KBM-7 (cell line): Measurements from ENCODE around the gene MAP2.

Experiments used
- DNase-seq: peaks from one replicate; pipeline ENCODE4 v3.0.0-alpha.2; 2015
- in situ Hi-C: fragments of 300-500 bp; cut with MboI; formaldehyde crosslinking; loops from 2 replicates; pipeline ENCODE4 v1.14.3; 2020; ENCODE audit warnings: low sequenced_read_pairs, low pct_unique_long_range_greater_than_20kb, mixed read lengths

The MAP2 gene

GRCh38 chr2:209680596-209680995, 256.7 kb downstream of the MAP2 start:
- no peak for DNase-seq
- in situ Hi-C loops = no loop called here

DNA sequence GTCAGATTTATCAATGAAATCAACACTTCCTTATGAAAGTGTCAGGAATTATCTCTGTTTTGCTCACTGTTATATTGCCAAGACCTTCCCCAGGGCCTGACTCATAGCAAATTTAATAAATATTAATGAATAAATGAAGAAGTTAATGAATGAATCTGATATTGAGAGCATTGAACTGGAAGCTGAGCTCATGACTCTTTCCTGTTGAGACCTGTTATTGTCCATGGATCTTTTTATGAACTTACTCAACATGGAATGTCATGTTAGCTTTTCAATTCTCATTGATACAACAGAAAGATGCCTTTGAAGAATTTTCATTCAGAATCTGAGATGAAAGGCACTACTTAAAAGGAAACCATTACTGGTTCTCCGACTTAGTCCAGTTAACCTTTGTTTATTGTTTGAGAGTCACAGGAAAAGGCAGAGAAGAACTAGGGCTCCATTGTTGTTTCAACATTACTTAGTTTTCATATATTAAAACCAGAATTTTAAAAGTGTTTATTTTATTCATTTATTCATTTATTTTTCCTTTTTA, 257.4 kb downstream of the MAP2 start:
- no peak for DNase-seq
- in situ Hi-C loops = no loop called here

GRCh38 chr2:209682646-209683045, 258.8 kb downstream of the MAP2 start:
- in situ Hi-C loops = no loop called here
- DNase-seq = no peak

DNA sequence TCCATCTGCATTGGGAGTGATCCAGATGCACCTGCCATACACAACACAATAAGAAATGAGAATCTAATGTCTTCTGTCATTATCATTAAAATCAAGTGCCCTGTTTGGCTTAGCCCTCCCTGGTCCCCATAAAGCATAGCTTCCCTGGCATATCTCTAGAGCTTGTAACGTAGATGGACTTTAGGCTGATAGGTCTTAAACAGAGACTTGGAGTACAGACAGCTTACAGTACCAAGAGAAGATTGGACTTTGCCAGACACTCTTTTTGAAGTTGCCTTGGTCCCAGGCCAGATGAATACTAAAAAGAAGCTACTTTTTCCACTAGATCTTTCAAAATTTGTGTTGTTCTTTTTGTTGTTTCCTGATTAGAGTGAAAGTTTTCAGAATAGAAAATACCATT, 261.5 kb downstream of the MAP2 start:
- DNase-seq = no peak
- in situ Hi-C loops = no loop called here

DNA sequence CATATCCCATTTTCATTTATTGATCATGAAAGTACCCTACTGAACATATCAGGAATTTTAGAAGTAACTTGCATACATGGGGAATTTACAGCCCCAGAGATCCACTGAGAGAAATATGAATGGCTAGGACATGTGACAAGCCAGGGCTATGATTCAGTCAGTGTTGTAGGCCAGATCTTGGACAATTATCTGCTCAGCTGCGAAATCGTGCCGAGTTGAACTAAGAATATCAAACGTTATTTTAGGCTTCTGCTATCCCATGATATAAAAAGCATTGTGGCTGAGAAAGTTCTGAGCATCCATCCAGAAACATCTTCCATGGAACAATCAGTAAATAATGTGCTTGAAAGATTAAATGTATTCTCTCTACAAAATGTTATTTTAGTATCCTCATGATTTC, 262.1 kb downstream of the MAP2 start:
- in situ Hi-C loops = no loop called here
- DNase-seq = no peak

DNA sequence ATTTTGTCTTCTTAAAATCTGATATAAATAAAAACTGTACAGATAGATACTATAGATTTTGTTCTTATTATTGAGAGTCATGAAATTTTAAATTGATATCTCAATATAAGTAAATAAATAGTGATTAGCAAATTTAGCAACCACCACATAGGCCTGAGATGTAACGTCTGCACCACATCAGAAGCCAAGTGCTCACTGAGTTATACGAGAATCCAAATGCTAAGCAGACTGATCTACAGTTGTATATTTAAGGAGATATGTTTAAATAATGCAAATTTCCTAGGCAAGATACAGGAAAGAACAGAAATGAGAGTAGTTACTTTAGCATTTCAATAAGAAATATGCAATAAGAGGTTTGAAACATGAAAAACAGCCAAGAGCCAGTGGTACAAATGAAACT, 262.6 kb downstream of the MAP2 start:
- in situ Hi-C loops = no loop called here
- no peak for DNase-seq

DNA sequence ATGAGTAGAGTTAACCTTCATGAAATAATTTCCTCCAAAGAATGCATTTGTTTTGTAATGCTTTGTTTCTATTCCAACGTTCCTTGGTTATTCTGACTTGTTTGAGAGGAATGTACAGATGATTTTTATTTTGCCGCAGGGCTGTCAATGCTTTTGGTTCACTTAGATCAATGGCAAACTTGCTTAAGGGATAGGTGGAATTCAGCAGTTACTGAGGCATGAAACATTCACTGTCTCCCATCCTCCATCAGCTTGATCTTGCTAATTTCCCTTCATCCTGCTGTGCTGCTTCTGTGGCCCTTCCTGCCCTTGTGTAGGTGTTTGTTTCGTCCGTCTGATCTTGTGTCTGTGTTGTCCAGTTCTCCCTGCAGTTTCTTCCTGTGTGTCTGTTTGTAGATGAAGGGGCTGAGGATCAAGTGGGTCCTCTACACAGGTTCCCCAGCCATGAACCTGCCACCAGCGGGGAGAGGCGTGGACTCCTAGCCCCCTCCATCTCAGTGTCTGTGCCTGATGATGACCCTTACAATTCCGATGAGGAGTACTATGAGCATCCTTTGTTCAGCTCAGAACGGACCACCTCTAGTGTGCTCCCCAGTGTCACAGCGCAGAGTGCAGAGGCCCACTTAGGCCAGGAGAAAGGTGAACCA, 263.6 kb downstream of the MAP2 start:
- in situ Hi-C loops = no loop called here
- DNase-seq = no peak

DNA sequence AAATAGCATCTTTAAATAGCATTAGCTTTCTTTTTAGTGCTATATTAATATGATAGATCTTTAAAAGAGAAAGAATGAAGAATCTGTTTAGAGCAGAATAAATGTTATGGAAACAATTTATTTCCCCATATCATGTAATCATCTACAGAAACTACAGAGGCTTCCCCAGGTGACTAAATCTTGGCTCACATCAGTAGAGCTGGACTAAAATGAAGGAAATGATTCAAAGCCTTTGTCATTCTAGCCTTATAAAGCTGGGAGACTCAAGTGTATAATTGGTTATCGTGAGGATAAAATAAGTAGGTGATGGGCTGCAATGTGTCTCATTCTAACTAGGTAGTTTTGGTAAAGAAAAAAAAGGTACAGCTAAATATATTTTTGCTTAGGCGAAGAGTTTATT, 264.5 kb downstream of the MAP2 start:
- DNase-seq = no peak
- in situ Hi-C loops = no loop called here

GRCh38 chr2:209690029-209690754, 266.3 kb downstream of the MAP2 start:
- in situ Hi-C loops = no loop called here
- no peak for DNase-seq

GRCh38 chr2:209694748-209695147, 270.9 kb downstream of the MAP2 start:
- in situ Hi-C loops = no loop called here
- no peak for DNase-seq

GRCh38 chr2:209696836-209697711, 273.2 kb downstream of the MAP2 start:
- no peak for DNase-seq
- in situ Hi-C loops = no loop called here

DNA sequence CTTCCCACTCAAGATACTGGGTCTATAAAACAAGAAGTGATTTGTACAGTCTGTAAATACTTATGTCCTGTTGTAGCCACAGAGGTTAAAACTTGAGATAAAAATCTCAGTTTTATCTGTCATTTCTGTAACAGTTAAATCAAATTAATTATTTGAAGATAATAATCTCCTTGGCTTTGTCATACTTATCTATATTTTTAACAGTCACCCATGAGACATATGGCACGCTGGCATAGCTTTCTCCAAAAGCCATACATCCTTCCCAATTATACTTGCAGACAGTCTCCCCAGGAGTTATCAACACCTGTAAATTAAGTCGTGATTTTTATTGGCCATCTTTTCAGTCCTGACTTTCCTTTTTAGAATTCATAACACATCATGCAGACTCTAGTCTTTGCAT, 278.9 kb downstream of the MAP2 start:
- DNase-seq = no peak
- in situ Hi-C loops = no loop called here

DNA sequence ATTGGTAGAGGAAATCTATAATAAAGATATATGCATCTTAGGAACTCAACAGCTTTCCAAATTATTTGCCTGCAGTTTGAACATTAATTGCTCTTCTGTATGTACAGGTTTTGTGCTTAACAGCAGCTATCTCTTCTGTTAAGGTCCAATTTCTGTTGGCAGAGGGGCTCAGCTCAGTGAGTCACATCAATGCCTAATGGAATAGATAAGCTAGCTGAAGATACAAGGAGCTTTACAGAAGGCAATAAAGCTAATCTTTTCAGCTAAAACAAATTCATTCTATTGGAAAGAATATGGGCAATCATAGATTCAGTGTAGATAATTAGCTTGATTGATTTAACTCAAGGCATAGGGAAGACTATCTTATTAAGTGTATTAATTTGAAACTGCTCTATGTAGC, 289.4 kb downstream of the MAP2 start:
- in situ Hi-C loops = no loop called here
- DNase-seq = no peak

- no peak for DNase-seq
- in situ Hi-C loops = no loop called here
Measured at GRCh38 chr2:209719034-209719433, 295.2 kb downstream of the MAP2 start.

GRCh38 chr2:209721497-209721896, 297.6 kb downstream of the MAP2 start:
- no peak for DNase-seq
- in situ Hi-C loops = no loop called here

DNA sequence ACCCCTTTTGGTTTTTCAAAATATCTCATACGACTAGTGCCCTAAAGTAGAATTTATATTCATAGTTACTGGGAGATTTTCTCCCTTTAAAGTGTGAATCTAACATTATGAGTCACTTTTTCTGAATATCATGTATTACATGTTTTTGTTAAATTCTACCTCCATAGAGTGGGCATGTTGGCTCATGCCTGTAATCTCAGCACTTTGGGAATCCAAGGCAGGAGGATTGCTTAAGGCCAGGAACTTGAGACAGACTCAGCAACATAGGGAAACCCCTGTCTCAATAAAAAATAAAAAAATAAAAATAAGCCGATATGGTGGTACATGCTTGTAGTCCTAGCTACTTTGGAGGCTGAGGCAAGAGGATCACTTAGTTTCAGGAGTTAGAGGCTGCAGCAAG, 302.5 kb downstream of the MAP2 start:
- no peak for DNase-seq
- in situ Hi-C loops = no loop called here

DNA sequence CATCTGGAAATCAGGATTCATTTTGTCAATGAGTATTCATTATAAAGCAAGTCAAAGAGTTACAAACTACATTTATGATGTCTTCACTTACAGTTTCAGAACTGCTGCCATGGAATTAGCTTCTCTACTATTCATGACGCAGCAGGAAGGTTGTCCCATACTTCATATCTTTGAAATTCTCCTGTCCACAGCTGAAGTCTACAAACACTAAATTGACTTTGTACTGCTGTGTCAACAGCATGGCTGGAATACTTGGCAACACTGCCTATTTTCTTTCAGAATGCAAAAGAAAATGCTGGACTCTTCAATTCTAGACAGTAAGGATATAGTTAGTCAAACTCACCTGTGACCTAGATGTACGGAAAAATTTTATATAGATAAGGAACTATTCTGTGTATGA, 303.2 kb downstream of the MAP2 start:
- in situ Hi-C loops = no loop called here
- DNase-seq = no peak

GRCh38 chr2:209734805-209735204, 311.0 kb downstream of the MAP2 start:
- in situ Hi-C loops = no loop called here
- no peak for DNase-seq

- in situ Hi-C loops = no loop called here
- DNase-seq = no peak
Measured at GRCh38 chr2:209741953-209742352, 318.1 kb downstream of the MAP2 start.

- in situ Hi-C loops = no loop called here
- DNase-seq = no peak
Measured at GRCh38 chr2:209753020-209753419, 329.2 kb downstream of the MAP2 start.
